Mesothelial cell of epicardium (in vitro differentiated cells): ENCODE data around the gene SLC49A4. TPM values are rescaled to one million over a fixed set of nuclear protein-coding genes. Genes with fewer than 3 reads are reported as not detected.

ENCODE experiments used
- DNase-seq, 2 experiments: peaks; one replicate each; pipeline ENCODE4 v3.0.0; 2021; ENCODE audit warnings: low spot score in 2 of 2; ENCODE audit not compliant: unreplicated experiment in 2 of 2
- H3K27ac Mint-ChIP-seq: 2 replicates; pipeline ENCODE4 v1.8.0; 2021; ENCODE audit warnings: mixed read lengths
- H3K27me3 Mint-ChIP-seq: 2 replicates; pipeline ENCODE4 v1.8.0; 2021; ENCODE audit warnings: low read depth, mixed read lengths
- H3K36me3 Mint-ChIP-seq: 2 replicates; pipeline ENCODE4 v1.8.0; 2021; ENCODE audit warnings: mixed read lengths
- H3K4me1 Mint-ChIP-seq: 2 replicates; pipeline ENCODE4 v1.8.0; 2021; ENCODE audit warnings: mixed read lengths
- H3K4me3 Mint-ChIP-seq: 2 replicates; pipeline ENCODE4 v1.8.0; 2021; ENCODE audit warnings: mild to moderate bottlenecking, moderate library complexity, mixed read lengths
- H3K9me3 Mint-ChIP-seq: 2 replicates; pipeline ENCODE4 v1.8.0; 2021; ENCODE audit warnings: mixed read lengths
- total RNA-seq: library from RNA; stranded (reverse); gene quantifications from 3 replicates; pipeline ENCODE4 v1.2.1, GENCODE V29; 2021
- TF ChIP-seq, protein P1 (sequence below): fragments of 200-600 bp; sonication (generic); IDR thresholded peaks from one replicate; pipeline ENCODE4 v1.5.0; 2021; ENCODE audit warnings: antibody characterized with exemption; ENCODE audit not compliant: unreplicated experiment

Gene SLC49A4
- total RNA-seq, 1 donor from 2014 or later, result 18.1 TPM

DNA sequence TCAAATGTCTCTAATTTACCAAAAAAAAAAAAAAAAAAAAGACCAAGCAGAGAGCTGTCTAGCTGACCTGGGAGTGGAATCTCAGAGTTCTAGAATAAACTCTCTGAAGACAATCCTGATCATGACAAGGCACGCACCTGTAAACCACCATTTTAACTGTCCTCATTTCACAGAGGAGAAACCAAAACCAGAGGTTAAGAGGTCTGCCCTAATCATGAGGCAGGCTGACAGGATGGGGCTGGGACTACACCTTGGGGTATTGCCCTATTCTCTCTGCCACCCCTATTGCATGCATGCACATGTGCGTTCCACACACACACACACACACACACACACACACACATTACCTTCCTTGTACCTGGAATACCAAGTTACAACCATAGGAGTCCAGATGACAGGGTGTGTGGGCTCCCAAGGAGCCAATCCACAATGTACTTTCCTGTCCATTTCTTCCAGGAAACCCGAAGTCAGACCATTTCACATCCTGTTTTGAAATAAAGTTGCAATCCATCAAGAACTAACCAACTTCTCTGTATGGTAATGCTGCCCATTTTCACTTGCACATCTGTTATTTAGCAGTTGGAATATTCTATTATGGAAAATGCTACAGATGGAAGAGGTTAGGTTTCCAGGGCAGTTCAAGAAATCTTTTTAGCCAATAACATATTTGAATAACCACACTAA is 35.9 kb upstream of the SLC49A4 start:
- DNase-seq, result no peak
- no peak overlapping the region for H3K27ac Mint-ChIP-seq
- H3K4me1 Mint-ChIP-seq, result peaks cover 40% of the 10 kb centered on the region
- peaks cover 7% of the 10 kb centered on the region for H3K36me3 Mint-ChIP-seq
- no peaks in the 10 kb centered on the region for H3K9me3 Mint-ChIP-seq
- TF ChIP-seq, protein P1, sequence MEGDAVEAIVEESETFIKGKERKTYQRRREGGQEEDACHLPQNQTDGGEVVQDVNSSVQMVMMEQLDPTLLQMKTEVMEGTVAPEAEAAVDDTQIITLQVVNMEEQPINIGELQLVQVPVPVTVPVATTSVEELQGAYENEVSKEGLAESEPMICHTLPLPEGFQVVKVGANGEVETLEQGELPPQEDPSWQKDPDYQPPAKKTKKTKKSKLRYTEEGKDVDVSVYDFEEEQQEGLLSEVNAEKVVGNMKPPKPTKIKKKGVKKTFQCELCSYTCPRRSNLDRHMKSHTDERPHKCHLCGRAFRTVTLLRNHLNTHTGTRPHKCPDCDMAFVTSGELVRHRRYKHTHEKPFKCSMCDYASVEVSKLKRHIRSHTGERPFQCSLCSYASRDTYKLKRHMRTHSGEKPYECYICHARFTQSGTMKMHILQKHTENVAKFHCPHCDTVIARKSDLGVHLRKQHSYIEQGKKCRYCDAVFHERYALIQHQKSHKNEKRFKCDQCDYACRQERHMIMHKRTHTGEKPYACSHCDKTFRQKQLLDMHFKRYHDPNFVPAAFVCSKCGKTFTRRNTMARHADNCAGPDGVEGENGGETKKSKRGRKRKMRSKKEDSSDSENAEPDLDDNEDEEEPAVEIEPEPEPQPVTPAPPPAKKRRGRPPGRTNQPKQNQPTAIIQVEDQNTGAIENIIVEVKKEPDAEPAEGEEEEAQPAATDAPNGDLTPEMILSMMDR, result no peak
- H3K4me3 Mint-ChIP-seq, result no peak overlapping the region
- no peaks in the 10 kb centered on the region for H3K27me3 Mint-ChIP-seq

DNA sequence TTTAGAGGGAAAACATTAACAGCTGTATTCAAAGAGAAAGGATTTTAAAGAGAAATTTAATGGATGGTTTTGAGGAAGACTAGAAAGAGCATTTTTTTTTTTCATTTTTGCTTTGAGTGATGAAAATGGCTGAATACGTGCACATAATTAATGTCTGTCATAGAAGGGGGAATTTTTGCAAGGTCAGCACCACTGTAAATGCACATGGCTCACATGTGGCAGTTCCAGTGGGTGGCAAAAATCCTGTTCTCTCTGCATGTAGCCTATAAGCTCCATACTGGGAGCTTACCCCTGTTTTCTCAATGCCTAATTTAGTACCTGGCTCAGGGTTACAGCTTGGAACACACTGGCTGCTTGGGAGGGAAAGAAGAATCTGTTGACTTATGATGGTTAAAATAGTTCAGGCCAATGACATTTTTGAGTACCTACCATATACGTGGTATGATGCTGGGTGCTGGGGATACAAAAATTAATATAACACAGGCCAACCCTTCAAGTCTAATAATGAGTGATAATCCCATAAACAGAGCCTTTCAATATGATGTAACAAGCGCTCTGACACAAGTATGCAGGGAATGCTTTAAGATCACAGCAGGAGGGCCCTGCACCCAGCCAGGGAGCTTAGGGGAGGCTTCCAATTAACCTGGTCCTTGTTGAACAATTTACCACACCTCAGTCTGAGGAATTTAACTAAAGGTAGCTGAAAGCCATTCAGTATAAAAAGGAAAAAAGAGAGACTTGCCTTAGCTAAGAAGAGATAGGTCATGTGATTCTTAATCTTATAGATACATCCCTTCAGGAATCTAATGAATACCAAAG is 34.2 kb upstream of the SLC49A4 start:
- no peak overlapping the region for H3K4me3 Mint-ChIP-seq

DNA sequence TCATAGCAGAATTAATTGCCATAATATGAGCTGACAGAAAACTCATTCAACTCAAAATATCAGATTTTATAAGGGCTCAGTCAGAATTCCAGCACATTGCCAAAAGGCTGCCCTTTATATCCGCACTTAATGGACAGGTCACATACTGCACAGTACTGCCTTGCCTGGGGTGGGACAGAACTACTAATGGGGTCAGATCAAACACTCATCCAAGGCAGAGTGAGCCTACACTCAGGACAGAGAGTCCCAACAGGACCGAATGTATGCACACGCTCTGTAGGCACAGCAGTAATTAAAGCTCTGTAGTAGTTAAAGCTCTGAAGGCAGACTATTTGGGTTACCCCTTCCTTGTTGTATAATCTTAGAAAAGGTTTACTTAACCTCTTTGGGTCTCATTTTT is 28.4 kb upstream of the SLC49A4 start:
- no peaks in the 10 kb centered on the region for H3K9me3 Mint-ChIP-seq
- no peak overlapping the region for H3K27ac Mint-ChIP-seq
- no peak for DNase-seq
- TF ChIP-seq, protein P1, result no peak
- H3K4me3 Mint-ChIP-seq, result no peak overlapping the region
- H3K27me3 Mint-ChIP-seq, result no peaks in the 10 kb centered on the region
- H3K4me1 Mint-ChIP-seq, result peaks cover 24% of the 10 kb centered on the region
- peaks cover 2% of the 10 kb centered on the region for H3K36me3 Mint-ChIP-seq

More for the DNA sequence above, 34.2 kb upstream of the SLC49A4 start:
- Mint-ChIP-seq H3K27me3 (no peaks in the 10 kb centered on the region), H3K9me3 (no peaks in the 10 kb centered on the region), H3K27ac (peak overlapping the region; percentile 93), H3K36me3 (peaks cover 2% of the 10 kb centered on the region), H3K4me1 (peaks cover 39% of the 10 kb centered on the region)
- DNase-seq, result no peak
- TF ChIP-seq, protein P1, result no peak

DNA sequence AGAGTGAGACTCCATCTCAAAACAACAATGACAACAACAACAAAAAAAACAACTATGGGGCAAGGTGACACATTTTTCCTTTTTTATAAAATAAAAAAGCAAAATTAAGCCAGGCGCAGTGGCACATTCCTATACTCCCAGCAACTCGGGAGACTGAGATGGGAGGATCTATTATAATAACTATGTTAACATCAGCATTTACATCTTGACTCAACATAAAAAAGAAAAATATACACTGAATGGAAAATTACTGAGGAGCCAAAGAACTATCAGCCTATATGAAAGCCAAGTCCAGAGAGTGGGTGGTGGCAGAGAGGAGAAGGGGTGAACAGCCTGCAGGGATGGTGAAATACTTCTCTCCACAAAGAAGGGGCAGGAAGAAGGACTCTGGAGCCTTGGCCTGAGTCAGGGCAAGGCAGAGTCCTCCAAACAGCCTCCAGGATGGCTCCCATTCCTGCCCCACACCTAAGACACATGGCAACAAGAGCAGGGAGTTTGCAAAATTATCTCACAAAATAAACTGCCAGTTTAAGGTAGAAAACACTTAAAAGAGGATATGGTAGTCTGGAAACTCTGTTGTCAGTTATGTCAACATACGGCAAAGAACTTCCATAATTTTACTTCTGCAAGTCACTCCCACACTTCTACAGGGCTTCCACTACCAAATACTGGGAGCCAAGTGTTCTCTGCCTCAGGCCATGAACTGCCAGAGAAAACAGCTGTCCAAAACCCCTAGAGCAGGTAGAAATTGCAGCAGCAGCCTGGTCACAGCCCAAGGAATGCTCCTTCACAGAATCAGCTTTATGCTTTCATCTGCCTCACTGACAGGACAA is 27.1 kb upstream of the SLC49A4 start:
- no peaks in the 10 kb centered on the region for H3K9me3 Mint-ChIP-seq
- H3K27me3 Mint-ChIP-seq, result no peaks in the 10 kb centered on the region
- no peak overlapping the region for H3K4me3 Mint-ChIP-seq
- peak overlapping the region; percentile 60 for H3K27ac Mint-ChIP-seq
- TF ChIP-seq, protein P1, result no peak
- H3K4me1 Mint-ChIP-seq, result peaks cover 12% of the 10 kb centered on the region
- peaks cover 2% of the 10 kb centered on the region for H3K36me3 Mint-ChIP-seq
- no peak for DNase-seq

DNA sequence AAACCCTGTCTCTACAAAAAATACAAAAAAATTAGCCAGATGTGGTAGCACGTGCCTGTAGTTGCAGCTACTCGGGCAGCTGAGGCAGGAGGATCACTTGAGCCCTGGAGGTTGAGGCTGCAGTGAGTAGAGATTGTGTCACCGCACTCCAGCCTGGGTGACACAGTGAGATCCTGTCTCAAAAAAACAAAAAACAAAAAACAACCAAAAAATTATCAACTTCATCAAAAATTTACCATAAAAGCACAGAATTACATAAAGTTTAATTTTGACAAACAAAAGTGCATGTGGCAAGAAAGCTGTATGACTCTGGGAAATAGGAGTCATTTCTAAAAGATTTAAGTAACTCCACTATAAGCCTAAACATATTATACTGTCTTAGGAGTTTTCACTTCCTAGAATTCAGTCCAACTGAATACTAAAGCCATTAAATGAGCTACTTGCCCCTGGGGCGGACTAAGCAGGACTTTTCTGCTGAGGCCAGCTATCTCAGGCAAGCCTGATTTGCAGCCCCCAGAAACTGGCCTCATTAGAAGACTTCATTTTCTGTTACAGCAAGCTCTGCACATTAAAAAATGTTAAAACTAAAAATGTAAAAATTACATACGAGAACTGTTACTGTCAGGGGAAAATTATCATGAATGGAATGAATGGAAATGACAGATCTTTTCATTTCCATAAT is 24.2 kb upstream of the SLC49A4 start:
- Mint-ChIP-seq H3K4me1 (peaks cover 10% of the 10 kb centered on the region), H3K27ac (no peak overlapping the region), H3K4me3 (no peak overlapping the region), H3K9me3 (no peaks in the 10 kb centered on the region), H3K36me3 (peaks cover 5% of the 10 kb centered on the region), H3K27me3 (no peaks in the 10 kb centered on the region)
- no peak for DNase-seq
- TF ChIP-seq, protein P1, result no peak
